LNCaP clone FGC (cell line): ENCODE measurements around the gene PXMP4.

Experiments
- DNase-seq: peaks from one replicate; pipeline ENCODE4 v3.0.0-alpha.2; 2011; ENCODE audit warnings: low read depth
- H3K4me3 ChIP-seq: 2 replicates; pipeline ENCODE4 v1.5.1; 2011; ENCODE audit warnings: mild to moderate bottlenecking, low read depth, low read length, control low read depth
- CTCF ChIP-seq: IDR thresholded peaks from 2 replicates; pipeline ENCODE4 v1.5.1; 2012; ENCODE audit warnings: mild to moderate bottlenecking; ENCODE audit not compliant: control insufficient read depth, insufficient read depth; ENCODE audit errors: extremely low read depth

PXMP4 gene

GRCh38 chr20:33658510-33658909, 61.6 kb downstream of the PXMP4 start:
- no peak for DNase-seq
- TF ChIP-seq CTCF, result no peak

GRCh38 chr20:33657704-33658095, 62.4 kb downstream of the PXMP4 start:
- no peak for DNase-seq
- no peak overlapping the region for H3K4me3 ChIP-seq
- TF ChIP-seq CTCF, result no peak

More at GRCh38 chr20:33658510-33658909, 61.6 kb downstream of the PXMP4 start:
- H3K4me3 ChIP-seq, result no peak overlapping the region

GRCh38 chr20:33656783-33657703, 63.1 kb downstream of the PXMP4 start:
- no peak overlapping the region for H3K4me3 ChIP-seq
- no peak for TF ChIP-seq CTCF

GRCh38 chr20:33656010-33656782, 63.9 kb downstream of the PXMP4 start:
- H3K4me3 ChIP-seq, result no peak overlapping the region
- no peak for DNase-seq
- TF ChIP-seq CTCF, result no peak

More at GRCh38 chr20:33656783-33657703, 63.1 kb downstream of the PXMP4 start:
- no peak for DNase-seq

- no peak overlapping the region for H3K4me3 ChIP-seq
- no peak for TF ChIP-seq CTCF
- no peak for DNase-seq
Measured at GRCh38 chr20:33655164-33655563, 64.9 kb downstream of the PXMP4 start.

GRCh38 chr20:33654680-33655161, 65.4 kb downstream of the PXMP4 start:
- no peak for DNase-seq
- H3K4me3 ChIP-seq, result no peak overlapping the region
- no peak for TF ChIP-seq CTCF
